Neuron (in vitro differentiated cells): ENCODE results near the gene HMGCLL1.

ENCODE experiments used
- H2AFZ ChIP-seq: one replicate; pipeline ENCODE4 v1.6.1; 2013; ENCODE audit warnings: low read depth, mild to moderate bottlenecking, inconsistent platforms, low read length, moderate library complexity
- H3K27me3 ChIP-seq: one replicate; pipeline ENCODE4 v1.6.1; 2013; ENCODE audit warnings: low read length; ENCODE audit not compliant: insufficient read depth
- H3K36me3 ChIP-seq: one replicate; pipeline ENCODE4 v1.6.1; 2013; ENCODE audit warnings: low read length; ENCODE audit not compliant: insufficient read depth
- H3K4me1 ChIP-seq: one replicate; pipeline ENCODE4 v1.6.1; 2013; ENCODE audit warnings: low read length; ENCODE audit not compliant: insufficient read depth
- H3K4me3 ChIP-seq: 2 replicates; pipeline ENCODE4 v1.5.1; 2013; ENCODE audit warnings: mild to moderate bottlenecking, low read length, moderate library complexity
- H3K9me3 ChIP-seq: one replicate; pipeline ENCODE4 v1.6.1; 2013; ENCODE audit warnings: low read length

Gene HMGCLL1

DNA sequence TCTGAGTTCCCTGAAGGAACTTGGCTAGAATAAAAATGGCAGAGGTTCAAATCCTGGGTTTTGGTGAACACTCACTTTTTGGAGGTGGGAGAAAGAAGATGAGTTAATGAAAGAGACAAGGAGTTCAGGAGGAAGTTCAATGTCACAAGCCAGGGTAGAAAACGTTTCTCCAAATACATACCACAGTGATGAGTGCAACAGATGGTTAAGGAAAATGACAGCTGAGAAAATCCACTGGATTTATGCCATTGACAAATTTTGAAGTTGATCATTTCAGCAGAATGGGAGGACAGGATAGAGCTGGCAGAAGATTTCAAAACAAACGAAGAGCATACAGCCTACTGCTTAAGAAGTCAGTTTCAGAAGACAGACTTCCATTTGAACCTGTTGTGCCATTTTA, 129.0 kb downstream of the HMGCLL1 start:
- Histone ChIP-seq H2AFZ (no peak overlapping the region), H3K27me3 (no peaks in the 10 kb centered on the region), H3K4me1 (no peaks in the 10 kb centered on the region), H3K9me3 (no peaks in the 10 kb centered on the region), H3K4me3 (no peak overlapping the region), H3K36me3 (no peaks in the 10 kb centered on the region)

DNA sequence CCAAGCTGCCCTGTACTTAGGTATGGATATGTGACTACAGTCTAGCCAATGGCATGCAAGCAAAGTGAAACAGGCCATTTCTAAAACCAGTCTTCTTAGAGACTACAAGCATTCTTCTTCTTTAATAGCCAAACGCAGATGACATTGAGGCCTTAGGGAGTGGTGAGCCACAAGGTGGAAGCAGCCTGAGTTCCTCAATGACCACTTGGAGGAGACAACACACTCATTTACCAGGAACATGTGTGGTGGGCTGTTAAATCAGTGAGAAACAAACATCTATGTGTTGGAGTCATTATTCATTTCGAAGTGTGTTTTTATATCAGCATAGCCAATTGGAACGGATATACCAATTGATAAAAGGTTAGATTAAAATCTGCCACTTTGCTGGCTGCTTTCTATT, 129.8 kb downstream of the HMGCLL1 start:
- no peaks in the 10 kb centered on the region for H3K4me1 ChIP-seq
- no peaks in the 10 kb centered on the region for H3K36me3 ChIP-seq
- H2AFZ ChIP-seq = no peak overlapping the region
- H3K4me3 ChIP-seq = no peak overlapping the region
- no peaks in the 10 kb centered on the region for H3K27me3 ChIP-seq
- no peaks in the 10 kb centered on the region for H3K9me3 ChIP-seq

DNA sequence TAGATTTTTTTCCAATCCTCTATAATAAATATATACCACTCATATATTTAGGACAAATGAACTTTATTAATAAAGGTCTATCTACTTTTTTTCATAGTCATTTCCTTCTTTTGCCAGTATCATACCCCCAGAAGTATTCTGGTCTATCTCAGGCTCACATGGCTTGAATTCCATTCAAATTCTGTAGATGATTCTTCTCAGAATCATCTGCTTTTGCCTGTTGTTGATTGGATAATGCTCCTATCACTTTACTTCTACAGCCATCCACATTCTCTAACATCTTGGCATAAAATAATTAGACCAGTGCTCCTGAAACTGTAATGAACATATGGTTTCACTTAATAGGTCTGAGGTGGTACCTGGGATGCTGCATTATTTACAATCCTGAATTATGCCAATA, 130.5 kb downstream of the HMGCLL1 start:
- Histone ChIP-seq H3K36me3 (no peaks in the 10 kb centered on the region), H2AFZ (no peak overlapping the region), H3K4me3 (no peak overlapping the region), H3K27me3 (no peaks in the 10 kb centered on the region), H3K9me3 (no peaks in the 10 kb centered on the region), H3K4me1 (no peaks in the 10 kb centered on the region)

DNA sequence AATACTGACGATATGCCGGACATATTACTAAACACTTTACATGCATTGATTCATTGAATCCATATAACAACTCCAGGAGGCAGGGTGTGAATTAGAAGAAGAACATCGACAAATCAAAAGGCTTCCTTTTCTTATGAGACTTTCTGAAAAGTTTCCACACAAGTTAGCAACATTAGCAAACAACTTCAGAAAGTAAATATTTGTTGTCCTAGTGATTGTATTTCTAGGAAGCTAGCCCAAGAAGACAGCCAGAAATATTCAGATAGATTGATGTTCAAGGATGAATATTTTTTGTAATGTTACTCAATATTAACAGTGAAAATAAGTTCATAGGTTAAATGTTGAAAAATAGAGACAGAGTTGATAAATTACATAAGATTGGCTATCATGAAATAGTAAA, 131.1 kb downstream of the HMGCLL1 start:
- H2AFZ ChIP-seq = no peak overlapping the region
- no peaks in the 10 kb centered on the region for H3K9me3 ChIP-seq
- H3K4me1 ChIP-seq = no peaks in the 10 kb centered on the region
- H3K27me3 ChIP-seq = no peaks in the 10 kb centered on the region
- H3K4me3 ChIP-seq = no peak overlapping the region
- H3K36me3 ChIP-seq = no peaks in the 10 kb centered on the region

DNA sequence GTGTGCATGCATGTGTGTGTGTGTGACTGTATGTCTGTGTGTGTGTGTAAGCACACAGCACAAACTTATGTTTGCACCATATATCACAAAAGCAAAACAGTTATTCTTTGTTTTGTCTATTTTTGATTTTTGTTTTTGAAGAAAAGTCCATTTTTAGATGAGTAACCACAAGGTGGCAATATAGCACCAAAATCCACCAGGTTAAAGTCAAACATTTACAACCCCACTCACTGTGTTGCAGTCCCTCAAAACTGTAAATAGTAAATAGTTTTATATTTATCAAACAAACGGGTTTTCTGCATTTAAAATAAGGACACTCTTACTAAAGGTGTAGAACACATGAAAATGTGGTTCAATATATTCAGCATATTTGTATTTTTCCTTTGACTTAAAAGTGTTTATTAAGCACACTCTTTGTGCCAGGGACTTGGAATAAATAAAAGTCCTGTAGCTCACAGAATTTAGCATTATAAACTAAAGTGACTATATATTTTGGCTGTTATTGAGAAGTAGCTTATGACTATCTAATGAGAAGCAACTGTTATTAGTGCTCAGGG, 133.3 kb downstream of the HMGCLL1 start:
- Histone ChIP-seq H2AFZ (no peak overlapping the region), H3K9me3 (no peaks in the 10 kb centered on the region), H3K4me3 (no peak overlapping the region), H3K4me1 (no peaks in the 10 kb centered on the region), H3K36me3 (no peaks in the 10 kb centered on the region), H3K27me3 (no peaks in the 10 kb centered on the region)

DNA sequence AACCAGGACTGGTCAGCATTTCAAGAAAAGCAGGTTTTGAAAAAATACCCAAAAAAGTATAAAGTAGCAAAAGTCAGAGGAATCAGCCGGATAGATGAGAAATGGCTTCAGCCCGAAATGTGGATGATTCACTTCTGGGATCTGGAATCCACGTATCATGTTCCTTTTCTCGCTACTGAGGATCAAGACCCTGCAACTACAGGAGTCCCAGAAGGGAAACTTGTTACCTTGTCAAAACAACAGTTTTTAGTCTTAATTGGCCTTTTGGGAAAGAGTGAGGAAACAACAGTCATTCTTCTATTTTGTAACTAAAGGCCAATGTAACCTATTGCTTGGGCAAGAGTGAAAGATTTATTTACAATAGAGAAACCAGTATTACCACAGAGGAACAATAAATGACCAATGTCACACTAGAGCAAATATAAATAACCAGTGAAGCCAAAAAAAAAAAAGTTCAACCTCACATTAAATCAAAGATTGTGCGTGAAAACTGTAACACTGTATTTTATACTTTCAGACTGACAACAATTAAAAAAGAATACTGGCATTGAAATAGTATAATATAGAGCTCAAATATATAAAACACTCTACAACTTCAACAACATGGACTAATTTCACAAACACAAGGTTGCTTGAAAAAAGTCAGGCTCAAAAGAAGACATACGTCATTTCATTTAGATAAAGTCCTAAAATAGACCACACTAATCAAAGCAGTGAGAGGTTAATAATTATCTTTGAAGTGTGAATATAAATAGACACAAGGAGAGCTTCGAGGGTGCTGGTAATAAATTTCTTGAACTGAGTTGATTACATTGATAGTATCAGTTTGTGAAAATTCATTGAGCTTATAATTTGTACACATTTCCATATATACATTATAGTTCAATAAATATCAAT, 135.5 kb downstream of the HMGCLL1 start:
- H3K4me3 ChIP-seq = no peak overlapping the region
- no peaks in the 10 kb centered on the region for H3K9me3 ChIP-seq
- no peak overlapping the region for H2AFZ ChIP-seq
- H3K36me3 ChIP-seq = no peaks in the 10 kb centered on the region
- H3K4me1 ChIP-seq = no peaks in the 10 kb centered on the region
- no peaks in the 10 kb centered on the region for H3K27me3 ChIP-seq

DNA sequence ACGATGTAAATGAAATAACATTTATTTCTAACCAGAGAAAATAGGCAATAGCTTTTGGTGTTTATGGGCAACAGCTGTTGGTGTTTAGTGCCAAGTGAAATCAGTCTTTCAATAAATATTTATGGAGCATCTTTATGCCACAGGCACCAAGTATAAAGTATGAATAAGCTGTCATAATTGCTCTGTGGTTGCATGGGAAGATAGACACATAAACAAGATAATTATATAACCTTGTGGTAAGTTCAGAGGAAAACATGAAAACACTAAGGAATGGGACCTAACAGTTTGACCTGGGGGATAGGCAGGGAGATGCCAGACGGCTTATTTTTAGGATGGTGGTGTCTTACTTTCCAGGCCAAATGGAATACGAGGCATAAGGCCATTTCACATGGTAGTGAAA, 140.8 kb downstream of the HMGCLL1 start:
- no peaks in the 10 kb centered on the region for H3K9me3 ChIP-seq
- H3K27me3 ChIP-seq = no peaks in the 10 kb centered on the region
- no peak overlapping the region for H3K4me3 ChIP-seq
- H3K36me3 ChIP-seq = no peaks in the 10 kb centered on the region
- H3K4me1 ChIP-seq = no peaks in the 10 kb centered on the region
- no peak overlapping the region for H2AFZ ChIP-seq

DNA sequence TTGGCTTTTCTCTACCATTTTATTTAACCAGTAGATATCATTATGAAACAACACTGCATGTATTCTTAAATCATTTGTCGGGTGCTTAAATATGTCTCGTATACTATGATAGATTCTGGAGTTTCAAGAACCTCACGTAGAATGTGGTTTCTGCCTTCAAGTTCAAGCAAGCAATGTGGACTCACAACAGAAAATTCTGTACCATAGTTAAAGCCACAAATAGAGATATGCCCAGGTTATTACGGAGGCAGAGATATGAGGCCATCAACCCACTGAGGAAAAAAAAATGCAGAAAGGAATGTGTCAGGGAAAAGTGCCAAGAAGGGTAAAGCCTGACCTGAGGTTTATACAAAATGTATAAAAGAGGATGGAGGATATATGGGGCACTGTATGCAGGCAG, 141.9 kb downstream of the HMGCLL1 start:
- Histone ChIP-seq H3K36me3 (no peaks in the 10 kb centered on the region), H3K4me3 (no peak overlapping the region), H3K27me3 (no peaks in the 10 kb centered on the region), H3K4me1 (no peaks in the 10 kb centered on the region), H3K9me3 (no peaks in the 10 kb centered on the region), H2AFZ (no peak overlapping the region)

DNA sequence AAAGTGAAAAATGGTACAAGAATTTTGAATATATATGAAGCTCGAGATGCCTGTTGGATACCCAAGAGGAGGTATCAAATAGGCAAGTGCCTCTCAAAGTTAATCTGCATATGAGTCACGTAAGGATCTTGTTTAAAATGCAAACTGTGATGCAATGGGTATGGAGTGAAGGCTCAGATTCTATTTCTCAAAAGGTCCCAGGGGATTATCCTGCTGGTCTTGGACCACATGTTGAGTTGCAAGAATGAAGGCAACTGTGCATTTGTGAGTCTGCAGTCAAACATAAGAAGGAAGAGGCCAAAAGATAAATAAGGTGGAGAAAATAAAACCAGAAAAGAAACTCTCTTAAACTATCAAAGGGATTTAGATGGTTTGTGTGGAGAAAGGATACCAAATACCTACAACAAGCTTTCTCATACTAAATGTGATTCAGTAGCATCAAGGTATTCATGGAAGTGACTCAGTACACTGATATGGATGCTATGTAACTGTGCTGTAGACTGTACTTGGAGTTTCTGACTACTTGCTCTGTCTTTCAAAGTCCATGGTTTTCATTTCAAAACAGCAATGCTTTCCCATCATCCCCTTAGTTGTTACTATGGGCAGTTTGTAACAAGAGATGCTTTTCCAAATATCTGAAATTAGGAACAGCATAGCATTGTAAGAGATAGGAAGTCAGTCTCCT, 145.4 kb downstream of the HMGCLL1 start:
- H3K4me1 ChIP-seq = no peaks in the 10 kb centered on the region
- H3K36me3 ChIP-seq = no peaks in the 10 kb centered on the region
- H3K27me3 ChIP-seq = no peaks in the 10 kb centered on the region

DNA sequence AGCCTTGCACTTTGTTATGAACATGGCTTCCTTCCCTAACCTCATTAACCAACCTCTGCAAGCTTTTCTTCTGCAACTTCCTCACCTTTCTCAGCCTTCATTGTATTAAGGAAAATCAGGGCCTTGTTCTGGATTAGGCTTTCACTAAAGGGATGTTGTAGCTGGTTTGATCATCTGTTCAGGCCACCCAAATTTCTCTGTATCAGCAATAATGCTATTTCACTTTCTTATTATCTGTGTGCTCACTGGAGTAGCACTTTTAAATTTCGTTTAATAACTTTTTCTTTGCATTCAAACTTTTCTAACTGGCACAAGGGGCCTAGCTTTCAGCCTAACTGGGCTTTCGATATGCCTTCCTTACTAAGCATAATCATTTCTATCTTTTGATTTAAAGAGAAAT, 155.1 kb downstream of the HMGCLL1 start:
- Histone ChIP-seq H3K4me3 (no peak overlapping the region), H3K36me3 (no peaks in the 10 kb centered on the region), H3K27me3 (no peaks in the 10 kb centered on the region), H3K4me1 (no peaks in the 10 kb centered on the region), H3K9me3 (no peaks in the 10 kb centered on the region), H2AFZ (no peak overlapping the region)

More for the DNA sequence above, 145.4 kb downstream of the HMGCLL1 start:
- Histone ChIP-seq H2AFZ (no peak overlapping the region), H3K9me3 (no peaks in the 10 kb centered on the region), H3K4me3 (no peak overlapping the region)

DNA sequence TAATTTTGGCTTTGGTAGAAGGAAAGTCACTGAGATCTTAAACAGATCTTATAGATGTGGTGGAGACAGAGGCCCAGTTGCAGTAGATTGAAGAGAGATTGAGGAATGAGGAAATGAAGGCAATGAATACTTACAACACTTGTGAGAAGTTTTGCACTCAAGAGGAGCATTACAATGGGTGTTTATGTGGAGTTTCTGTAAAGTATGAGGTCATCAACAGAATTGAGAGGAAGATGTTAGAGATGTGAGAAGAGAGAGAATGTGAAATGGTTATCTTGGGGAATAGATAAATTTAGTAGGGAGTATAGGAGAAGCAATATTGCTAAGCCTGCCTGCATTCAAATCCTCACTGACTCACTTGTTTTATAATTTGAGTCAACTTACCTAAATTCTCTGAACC, 168.3 kb downstream of the HMGCLL1 start:
- H3K27me3 ChIP-seq = no peaks in the 10 kb centered on the region
- H3K4me1 ChIP-seq = no peaks in the 10 kb centered on the region
- H3K9me3 ChIP-seq = no peaks in the 10 kb centered on the region
- no peaks in the 10 kb centered on the region for H3K36me3 ChIP-seq
- H3K4me3 ChIP-seq = no peak overlapping the region
- no peak overlapping the region for H2AFZ ChIP-seq

DNA sequence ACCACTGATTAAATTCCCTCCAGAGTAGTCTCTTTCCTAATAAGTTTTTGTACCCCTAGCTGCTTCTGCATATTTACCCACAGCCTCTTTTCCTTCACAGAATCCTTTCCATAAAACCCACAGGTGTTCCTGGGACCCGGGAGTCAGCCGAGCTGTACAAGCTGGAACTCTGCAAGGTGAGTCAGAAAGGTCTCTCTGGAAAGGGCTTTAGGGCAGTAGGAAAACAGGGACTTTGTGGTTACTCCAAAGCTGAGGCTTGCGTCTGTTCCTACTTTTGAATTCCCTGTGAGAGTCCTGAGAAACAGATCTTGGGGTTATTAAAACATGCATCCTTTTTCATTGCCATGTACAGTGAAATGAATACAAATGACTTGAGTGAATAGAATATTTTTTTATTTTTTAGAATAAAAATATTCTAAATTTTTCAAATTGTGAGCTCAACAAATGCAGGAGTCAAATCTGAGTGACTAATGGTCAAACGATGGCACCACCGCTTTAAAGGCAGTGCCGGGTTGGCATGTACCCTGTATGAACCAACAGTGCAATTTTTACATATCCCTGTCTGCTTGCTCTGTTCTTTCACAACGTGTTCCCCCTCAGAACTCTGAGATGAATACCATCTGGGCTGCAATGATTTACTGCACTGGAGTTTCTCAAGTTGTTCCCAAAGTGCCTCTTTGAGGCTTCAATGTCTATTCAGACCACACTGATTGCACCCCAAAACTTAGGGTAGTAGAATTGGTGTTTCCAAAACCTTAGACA, 173.3 kb downstream of the HMGCLL1 start:
- Histone ChIP-seq H3K9me3 (no peaks in the 10 kb centered on the region), H3K27me3 (no peaks in the 10 kb centered on the region), H3K4me1 (no peaks in the 10 kb centered on the region), H2AFZ (no peak overlapping the region), H3K36me3 (no peaks in the 10 kb centered on the region), H3K4me3 (no peak overlapping the region)

DNA sequence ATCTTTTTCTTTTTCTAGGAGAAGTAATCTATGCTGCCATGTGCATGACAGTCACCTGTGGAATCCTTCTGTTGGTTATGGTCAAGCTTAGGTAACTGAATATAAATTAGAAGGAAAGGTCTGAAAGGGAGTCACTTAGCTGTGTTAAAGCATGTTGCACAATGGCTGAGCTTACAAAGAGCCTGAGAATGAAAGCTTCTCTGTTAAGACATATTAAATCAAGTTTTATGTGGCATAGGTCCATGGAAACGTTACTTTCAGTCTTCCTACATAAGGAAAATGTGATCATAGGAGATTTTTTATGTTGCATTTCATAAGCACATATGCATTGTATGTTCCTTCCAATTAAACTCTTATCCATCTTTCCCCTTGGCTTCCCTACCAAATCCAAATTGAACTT, 179.6 kb downstream of the HMGCLL1 start:
- Histone ChIP-seq H3K27me3 (no peaks in the 10 kb centered on the region), H3K4me3 (no peak overlapping the region), H2AFZ (no peak overlapping the region), H3K4me1 (no peaks in the 10 kb centered on the region), H3K9me3 (no peaks in the 10 kb centered on the region), H3K36me3 (no peaks in the 10 kb centered on the region)
